H4 (cell line): Measurements from ENCODE around the gene CEP85. TPM values are rescaled to one million over a fixed set of nuclear protein-coding genes. Genes with fewer than 3 reads are reported as not detected.
"Not testable (repeated sequence)": the region's sequence is repeated elsewhere in the genome, so short reads cannot be mapped to it uniquely, and the experiment has no call there.

ENCODE experiments used
- DNase-seq: peaks from one replicate; pipeline ENCODE4 v3.0.0-alpha.2; 2015; ENCODE audit warnings: low spot score
- total RNA-seq: library from RNA; depleted of rRNA; stranded (reverse); fragments of >200 nt; shearing (Covaris generic); gene quantifications from 2 replicates; pipeline ENCODE4 v1.2.3, GENCODE V29; 2014; rRNA removed

The CEP85 gene
- total RNA-seq, 1 experiment from 2014 or later: 18.1 TPM

DNA sequence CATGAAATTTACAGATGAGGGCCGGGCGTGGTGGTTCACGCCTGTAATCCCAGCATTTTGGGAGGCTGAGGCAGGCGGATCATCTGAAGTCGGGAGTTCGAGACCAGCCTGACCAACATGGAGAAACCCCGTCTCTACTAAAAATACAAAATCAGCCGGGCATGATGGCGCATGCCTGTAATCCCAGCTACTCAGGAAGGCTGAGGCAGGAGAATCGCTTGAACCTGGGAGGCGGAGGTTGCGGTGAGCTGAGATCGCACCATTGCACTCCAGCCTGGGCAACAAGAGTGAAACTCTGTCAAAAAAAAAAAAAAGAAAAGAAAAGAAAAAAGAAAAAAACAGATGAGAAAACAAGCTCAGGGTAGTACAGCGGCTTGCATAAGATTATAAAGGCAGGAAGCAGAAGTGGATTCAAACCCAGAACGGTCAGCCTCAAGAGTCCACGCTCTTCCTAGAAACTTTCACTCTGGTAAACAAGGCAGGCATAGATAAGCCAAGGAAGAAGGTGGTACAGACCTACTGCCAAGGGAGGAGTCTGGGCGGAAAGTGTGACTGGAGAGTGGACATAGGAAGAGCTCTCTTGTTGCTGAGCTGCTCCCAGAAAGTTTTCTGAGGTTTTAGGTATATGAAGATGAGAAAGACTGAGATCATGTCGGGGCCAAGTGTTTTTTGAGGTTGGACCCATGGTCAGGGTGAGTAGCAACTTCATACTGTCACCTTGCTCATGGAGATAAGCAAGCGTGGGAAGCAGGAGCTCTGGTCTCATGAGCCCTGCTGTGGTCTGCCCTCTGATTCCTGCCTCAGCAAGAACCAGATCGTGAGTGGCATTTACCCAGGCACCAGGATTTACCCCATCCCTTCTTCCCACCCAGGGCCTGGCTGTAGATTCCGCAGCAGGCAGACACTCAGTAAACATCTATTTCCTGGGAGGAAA is 74.2 kb downstream of the CEP85 start:
- not testable (repeated sequence) for DNase-seq

DNA sequence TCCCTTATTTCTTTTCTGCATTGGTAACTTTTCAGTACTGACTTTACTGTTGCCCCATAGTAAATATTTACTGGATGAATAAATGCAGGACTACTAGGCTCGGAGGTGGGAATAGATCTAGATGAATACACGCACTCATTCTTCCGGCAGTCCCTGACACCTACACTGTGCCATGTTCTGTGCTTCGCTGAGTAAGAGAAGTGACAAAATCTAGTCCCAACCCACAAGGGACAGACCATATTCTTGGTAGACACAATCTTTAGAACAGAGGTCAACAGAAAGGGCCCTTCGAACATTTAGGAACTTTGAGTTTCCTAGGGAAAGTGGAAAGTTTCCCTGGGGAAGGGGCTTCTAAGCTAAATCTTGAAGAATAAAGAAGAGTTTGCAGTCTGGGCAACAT is 80.5 kb downstream of the CEP85 start:
- no peak for DNase-seq

DNA sequence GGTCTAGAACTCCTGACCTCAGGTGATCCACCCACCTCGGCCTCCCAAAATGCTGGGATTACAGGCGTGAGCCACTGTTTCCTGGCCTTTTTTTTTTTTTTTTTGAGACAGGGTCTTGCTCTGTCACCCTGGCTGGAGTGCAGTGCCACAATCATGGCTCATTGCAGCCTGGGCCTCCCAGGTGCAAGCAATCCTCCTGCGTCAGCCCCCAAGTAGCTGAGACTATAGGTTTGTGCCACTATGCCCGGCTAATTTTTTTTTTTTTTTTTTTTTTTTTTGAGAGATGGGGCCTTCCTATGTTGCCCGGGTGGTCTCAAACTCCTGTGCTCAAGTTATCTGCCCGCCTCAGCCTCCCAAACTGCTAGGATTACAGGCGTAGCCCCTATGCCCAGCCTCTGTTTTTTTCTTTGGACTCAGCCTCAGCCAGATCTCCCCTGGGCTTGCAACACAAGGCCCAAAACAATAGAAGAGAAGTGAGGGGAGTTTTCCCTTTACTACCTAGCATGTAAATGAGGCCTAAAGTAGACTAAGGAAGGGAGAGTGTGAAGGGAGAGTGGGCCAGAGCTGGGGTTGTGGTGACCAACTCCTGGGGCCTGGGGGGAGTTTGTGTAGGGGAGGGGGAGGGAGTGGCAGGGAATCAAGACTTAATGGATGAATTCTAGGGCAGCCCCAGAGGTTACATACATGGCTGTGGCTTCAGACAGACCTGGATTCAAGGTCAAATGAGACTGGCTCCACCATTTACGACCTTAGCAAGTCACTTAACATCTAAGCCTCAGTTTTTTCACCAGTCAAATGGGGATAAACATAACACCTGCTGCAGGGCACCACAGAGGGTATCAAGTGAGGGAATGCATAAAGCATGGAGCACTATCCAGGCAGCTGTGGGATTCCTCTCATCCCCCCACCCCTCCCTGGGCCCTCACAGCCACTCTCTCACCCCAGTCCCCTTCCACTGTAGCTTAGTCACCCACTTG is 82.2 kb downstream of the CEP85 start:
- DNase-seq: no peak

DNA sequence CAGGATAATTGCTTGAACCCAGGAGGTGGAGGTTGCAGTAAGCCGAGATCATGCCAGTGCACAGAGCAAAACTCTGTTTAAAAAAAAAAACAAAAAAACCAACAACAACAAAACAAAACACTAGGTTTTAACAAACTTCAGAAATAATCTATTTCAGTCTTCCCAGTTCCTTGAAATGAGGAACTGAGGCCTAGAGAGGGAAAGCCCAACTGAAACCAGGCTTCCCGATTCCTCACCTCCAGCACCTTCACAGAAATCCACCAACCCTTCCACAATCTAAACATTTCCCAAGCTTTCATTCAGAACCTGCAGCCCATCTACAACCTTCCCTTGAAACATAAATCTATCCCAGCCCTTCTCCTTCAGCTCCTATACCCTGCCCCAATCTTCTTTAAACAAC is 83.1 kb downstream of the CEP85 start:
- DNase-seq: no peak

DNA sequence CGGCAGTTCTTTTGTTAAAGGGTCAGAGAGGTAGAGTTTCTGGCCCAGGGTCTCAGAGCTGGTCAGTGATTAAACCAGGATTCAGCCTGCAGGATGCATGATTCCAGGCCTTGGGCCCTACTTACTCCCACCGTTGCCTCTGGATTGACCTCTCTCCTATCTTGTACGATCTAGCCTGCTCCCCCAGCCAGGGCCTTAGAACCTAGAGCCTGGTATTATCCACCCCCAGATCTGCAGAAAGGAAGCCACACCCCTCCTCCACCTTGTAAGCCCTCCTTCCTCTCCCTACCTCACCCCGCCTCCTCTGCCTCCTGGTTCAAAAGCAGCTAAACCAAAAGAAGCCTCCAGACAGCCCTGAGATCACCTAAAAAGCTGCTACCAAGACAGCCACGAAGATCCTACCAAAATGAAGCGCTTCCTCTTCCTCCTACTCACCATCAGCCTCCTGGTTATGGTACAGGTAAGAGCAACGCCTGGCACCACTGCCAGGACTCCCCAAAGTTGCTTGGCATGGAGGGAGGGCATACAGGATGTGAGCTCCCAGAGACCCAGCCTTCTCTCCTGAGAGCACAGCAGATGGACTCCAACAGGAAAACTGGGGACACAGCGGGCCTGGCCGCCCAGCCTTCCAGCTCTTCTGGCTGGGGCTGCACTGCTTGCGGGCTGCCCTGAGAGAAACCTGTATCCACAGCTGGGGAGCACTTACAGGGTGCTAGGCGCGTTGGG is 83.8 kb downstream of the CEP85 start, which contains the start of gene CD52:
Gene CD52 (plus strand): TSS at position 347 of the 726 bp plus-strand sequence. CDS start 60 bp downstream, at position 407.
- DNase-seq: no peak

DNA sequence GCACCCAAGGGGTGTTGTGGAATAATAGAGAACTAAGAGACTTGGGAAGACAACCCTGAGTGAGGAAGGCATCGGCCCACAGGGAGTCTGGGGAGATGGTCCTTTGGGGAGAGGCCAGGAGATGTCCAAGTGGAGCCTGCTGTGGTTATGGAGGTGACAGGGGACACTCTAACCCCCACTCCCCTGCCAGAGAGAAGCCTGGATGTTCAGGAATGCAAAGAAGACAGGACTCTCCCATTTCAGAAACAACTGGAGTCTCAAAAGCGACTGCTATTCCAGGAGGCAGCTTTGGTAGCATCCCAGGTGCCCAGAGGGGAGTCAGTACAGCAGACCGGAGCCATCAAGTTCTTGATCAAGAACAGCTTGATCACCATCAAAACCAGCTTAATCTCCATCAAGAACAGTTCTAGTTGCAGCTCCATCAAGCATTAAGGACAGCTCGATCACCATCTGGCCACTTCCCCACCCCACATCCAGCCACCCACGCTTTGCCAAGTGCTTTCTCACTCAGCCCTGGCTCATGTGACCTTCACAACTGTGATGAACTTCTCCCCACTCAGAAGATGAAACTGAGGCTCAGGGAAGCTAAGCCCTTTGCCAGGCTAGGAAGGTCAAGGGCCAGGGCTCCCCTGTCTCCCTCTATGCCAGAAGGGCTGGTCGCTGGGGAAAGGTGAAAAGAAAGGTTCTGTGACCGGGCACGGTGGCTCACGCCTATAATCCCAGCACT is 84.5 kb downstream of the CEP85 start:
- DNase-seq: no peak

DNA sequence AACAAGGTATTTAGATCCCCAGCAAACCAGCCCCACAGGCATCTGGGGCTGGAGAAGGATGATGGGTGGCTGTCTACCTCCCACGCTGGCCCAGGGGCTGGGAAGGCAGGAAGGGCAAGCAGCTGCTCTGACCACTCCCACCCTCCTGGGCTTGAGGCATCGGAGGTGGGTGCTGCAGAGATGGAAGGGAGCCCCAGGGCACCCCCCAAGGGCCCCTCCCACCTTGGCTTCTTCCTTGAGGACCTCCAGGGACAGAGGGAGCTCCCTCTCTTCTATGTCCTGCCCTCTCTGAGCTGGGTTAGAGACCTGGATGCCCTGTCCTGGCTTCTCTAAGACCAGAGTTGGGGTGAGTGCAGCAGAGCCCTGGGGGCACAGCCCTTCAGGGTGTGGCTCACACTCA is 86.9 kb downstream of the CEP85 start:
- no peak for DNase-seq

DNA sequence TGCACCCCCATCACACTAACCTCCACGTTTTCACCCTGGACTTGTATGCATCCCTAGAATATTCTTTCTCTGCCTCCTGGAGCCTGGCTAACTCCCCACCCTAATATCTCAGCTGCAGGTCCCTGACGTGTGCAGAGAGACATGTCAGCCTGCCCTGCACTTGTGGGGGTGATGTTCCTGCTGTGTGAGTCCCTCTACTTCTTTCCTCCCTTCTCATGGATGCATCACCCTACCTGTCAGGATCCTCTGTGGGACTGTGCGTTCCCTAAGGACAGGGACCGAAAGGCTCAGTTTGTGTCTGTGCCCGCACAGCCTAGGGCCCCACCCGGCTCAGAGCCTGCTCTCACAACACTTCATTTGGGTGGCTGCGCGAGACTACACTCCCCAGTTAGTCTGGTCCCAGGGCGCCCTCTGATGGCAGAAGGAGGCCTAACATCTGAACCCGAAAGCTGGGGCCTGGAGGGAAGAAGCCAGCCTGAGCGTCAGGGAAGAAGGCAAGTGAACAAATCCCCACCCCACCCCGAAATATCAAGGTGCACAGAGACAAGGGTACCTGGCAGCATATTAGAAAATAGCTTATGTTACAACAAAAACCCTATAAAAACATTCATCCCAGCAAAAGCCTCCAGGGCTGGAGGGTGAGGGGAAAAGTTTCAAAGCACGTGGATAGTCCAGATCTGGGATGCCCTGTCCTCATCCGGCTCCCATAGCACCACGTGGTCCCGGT is 87.5 kb downstream of the CEP85 start:
- peak; percentile 75 for DNase-seq

DNA sequence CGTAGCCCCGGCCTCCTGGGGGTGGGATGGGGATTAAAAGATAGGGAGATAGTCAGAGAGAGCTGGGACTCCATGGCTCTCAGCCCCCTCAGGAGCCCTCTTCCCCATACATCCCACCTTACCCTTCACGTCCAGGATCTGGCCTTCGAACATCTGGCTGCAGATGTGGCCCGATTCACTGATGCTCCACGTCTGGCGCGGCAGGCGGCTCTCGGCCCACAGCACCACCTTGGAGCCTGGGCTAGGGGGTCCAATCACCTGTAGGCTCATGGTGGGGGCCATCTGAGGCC is 88.0 kb downstream of the CEP85 start:
- DNase-seq: no peak

DNA sequence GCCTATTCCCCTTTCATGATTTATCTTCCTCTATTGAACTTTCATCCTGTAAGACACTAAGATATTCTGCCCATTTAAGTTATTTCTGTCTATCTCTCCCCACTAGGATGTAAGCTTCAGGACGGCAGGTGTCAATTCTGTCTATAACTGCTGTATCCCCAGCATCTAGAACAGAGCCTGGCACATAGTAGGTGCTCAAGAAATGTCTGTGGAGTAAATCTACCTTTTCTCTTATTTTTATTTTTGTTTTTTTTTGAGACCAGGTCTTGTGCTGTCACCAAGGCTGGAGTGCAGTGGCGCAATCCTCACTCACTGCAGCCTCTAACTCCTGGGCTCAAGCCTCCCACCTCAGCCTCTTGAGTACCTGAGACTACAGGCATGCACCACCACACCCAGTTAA is 89.4 kb downstream of the CEP85 start:
- DNase-seq: no peak

- DNase-seq: no peak
These were observed 90.5 kb downstream of the CEP85 start for GRCh38 chr1:26324550-26324949.

GRCh38 chr1:26327956-26328362 is 94.0 kb downstream of the CEP85 start:
- no peak for DNase-seq

Other genes with a start within 250 kb of the CEP85 start
- gene PAFAH2, start 236.1 kb upstream of the CEP85 start, total RNA-seq: 5.6 and 8.3 TPM in 2 replicates
- not detected in 2 replicates for gene EXTL1, start 212.4 kb upstream of the CEP85 start, total RNA-seq
- gene SLC30A2, start 188.1 kb upstream of the CEP85 start, total RNA-seq: not detected in 2 replicates
- gene TRIM63, start 166.6 kb upstream of the CEP85 start, total RNA-seq: not detected in 2 replicates
- gene PDIK1L, start 122.4 kb upstream of the CEP85 start, total RNA-seq: 5.7 and 7.3 TPM in 2 replicates
- 0.04 and 0.12 TPM in 2 replicates for gene FAM110D, start 75.1 kb upstream of the CEP85 start, total RNA-seq
- not detected in 2 replicates for gene C1orf232, start 65.2 kb upstream of the CEP85 start, total RNA-seq
- 27.4 and 41.0 TPM in 2 replicates for gene ZNF593, start 64.3 kb upstream of the CEP85 start, total RNA-seq
- gene ZNF593OS, start 62.4 kb upstream of the CEP85 start, total RNA-seq: not detected in 2 replicates
- gene CNKSR1, start 56.7 kb upstream of the CEP85 start, total RNA-seq: not detected in 2 replicates
- gene CATSPER4, start 43.6 kb upstream of the CEP85 start, total RNA-seq: not detected in 2 replicates
- 77.7 and 126 TPM in 2 replicates for gene SH3BGRL3, start 45.9 kb downstream of the CEP85 start, total RNA-seq
- 0.74 and 3.8 TPM in 2 replicates for gene UBXN11, start 72.4 kb downstream of the CEP85 start, total RNA-seq
- gene CD52, start 83.8 kb downstream of the CEP85 start, total RNA-seq: 3.0 TPM in 1 of 2 replicates, not detected in the other
- not detected in 2 replicates for gene CRYBG2, start 119.9 kb downstream of the CEP85 start, total RNA-seq
- not detected in 2 replicates for gene ZNF683, start 138.6 kb downstream of the CEP85 start, total RNA-seq
- gene LIN28A, start 176.6 kb downstream of the CEP85 start, total RNA-seq: not detected in 2 replicates
- gene DHDDS, start 198.1 kb downstream of the CEP85 start, total RNA-seq: 24.6 and 39.4 TPM in 2 replicates
- gene HMGN2, start 238.2 kb downstream of the CEP85 start, total RNA-seq: 955 and 1,224 TPM in 2 replicates